NCI-H526 treated with DMSO at 0.1 percent for 48 hours (cell line): ENCODE results near the gene HES7.
A peak's percentile ranks its signal among the peaks of the same experiment; 100 is the strongest.
"Not testable (repeated sequence)": the region's sequence is repeated elsewhere in the genome, so short reads cannot be mapped to it uniquely, and the experiment has no call there.

ENCODE experiments used
- DNase-seq: peaks from one replicate; lab custom pipeline; 2025; lab: John Stamatoyannopoulos, UW

The HES7 gene

DNA sequence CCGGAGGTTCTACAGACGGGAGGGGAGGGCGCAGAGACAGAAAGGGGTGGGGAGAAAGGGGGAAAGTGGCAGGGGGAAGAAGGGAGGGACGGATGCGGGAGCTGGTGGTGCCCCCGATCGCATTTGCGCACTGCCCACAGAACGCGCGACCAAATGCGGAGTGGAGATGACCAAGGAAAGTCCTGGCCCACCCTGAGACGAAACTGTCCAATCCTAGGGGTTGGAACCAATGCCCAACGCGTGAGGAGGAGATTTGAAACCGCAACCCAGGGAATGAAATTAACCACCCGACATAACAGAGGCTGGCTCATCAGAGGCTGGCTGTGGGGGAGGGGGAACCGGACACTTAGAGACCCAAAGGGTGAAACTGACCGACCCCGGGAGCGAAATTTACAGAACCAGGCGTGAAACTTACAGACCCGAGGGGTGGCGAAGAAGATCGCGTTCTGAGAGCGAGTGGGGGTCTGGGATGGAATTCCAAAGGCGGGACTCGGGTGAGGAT is 1.4 kb downstream of the HES7 start:
- no peak for DNase-seq

DNA sequence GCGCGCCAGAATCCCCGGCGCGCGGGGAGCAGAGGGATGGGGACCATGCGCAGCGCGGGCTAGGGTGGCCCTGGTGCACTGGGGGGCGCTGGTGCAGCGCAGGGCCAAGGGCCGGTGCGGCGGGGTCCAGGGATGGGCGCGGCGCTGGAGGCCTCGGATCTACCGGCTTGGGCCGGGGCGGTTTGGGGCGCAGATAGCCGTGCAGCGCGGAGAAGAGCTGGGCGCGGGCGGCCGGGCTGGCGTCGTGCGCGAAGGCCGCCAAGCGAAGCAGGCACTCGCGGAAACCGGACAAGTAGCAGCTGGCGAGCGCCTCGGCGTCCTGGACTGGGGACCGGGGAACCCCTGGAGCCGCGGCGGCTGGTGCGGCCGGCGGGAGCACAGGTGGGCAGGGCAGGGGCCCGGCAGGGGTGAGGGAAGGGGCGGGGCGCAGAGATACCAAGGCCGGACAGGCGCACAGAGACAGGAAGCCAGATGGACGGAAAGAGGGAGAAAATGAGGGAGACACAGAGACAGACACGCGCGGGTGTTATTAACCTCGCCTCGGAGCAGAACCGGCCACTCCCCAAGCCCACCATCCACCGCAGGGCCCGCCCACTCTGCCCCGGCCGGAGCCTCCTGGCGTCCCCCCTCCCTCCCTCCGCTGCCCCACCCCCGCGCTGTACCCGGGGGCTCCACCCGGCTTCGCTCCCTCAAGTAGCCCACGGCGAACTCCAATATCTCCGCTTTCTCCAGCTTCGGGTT is 2.1 kb downstream of the HES7 start:
- no peak for DNase-seq

- no peak for DNase-seq
Observed at GRCh38 chr17:8121407-8121680, 2.6 kb downstream of the HES7 start.

GRCh38 chr17:8120520-8121406 is 3.1 kb downstream of the HES7 start:
- DNase-seq = peak; percentile 38

GRCh38 chr17:8119581-8120519 is 4.1 kb downstream of the HES7 start:
- DNase-seq = peak; percentile 69

DNA sequence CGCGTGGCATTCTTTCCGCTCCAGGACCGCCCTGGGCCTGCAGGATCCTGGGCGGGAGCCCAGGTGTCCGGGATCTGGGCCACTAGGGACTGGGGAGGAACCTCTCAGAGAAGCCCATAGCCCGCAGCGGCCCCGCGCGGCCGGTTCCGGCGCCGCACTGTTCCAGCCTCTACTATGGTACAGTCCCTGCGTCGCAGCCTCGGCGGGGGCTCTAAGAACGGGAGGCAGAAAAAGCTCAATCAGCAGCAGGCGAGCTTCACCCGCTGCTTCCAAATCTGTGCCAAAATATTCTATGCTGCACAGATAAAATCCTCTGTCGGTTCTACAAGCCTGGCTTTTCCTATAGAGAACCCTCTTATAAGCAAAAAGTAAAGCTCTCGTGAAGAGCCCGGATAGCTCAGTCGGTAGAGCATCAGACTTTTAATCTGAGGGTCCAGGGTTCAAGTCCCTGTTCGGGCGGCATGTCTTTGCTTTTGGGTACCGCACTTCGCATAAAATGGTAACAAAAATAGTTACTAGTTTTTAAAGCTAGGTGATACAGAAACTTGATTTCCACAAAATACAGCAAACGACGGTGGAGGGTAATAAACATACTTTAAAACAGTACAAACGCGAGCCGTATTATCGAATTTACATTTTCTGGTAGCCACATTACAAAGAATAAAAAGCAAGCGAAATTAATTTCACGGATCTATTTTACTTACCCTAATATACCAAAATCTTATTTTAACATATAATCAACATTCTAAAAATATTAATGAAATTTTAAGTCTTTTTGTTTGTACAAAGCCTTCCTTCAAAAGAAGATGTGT is 4.9 kb downstream of the HES7 start:
- peak; percentile 48 for DNase-seq

GRCh38 chr17:8117980-8118768 is 5.7 kb downstream of the HES7 start, which contains the start of gene ALOXE3:
TSS of gene ALOXE3 (minus strand) at chr17:8118514. CDS start at chr17:8117990, 524 bp downstream.
- no peak for DNase-seq

GRCh38 chr17:8117367-8117979 is 6.4 kb downstream of the HES7 start:
- no peak for DNase-seq

- DNase-seq = no peak
Observed at GRCh38 chr17:8116776-8117175, 7.1 kb downstream of the HES7 start.

DNA sequence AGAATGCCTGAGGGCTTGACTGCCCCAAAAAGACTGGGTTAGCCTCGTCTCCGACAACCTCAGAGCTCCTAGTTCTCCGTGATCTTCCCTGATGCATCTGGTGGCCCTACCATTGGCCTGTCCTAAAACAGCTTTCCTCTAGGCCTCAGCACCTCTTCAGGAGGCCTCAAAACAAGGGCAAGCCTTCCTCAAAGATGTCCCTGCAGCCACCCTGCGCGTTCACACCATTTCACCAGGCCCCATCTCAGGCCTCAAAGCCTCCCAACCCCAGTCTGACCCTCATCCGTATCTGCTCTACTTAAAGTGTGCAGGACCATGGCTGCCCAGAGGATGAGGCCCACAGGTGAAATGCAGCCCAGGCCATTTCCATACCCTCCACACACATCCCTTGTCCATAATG is 13.0 kb downstream of the HES7 start:
- DNase-seq = no peak

GRCh38 chr17:8110456-8110804 is 13.5 kb downstream of the HES7 start:
- no peak for DNase-seq

GRCh38 chr17:8109661-8110455 is 14.0 kb downstream of the HES7 start:
- DNase-seq = peak; percentile 26

DNA sequence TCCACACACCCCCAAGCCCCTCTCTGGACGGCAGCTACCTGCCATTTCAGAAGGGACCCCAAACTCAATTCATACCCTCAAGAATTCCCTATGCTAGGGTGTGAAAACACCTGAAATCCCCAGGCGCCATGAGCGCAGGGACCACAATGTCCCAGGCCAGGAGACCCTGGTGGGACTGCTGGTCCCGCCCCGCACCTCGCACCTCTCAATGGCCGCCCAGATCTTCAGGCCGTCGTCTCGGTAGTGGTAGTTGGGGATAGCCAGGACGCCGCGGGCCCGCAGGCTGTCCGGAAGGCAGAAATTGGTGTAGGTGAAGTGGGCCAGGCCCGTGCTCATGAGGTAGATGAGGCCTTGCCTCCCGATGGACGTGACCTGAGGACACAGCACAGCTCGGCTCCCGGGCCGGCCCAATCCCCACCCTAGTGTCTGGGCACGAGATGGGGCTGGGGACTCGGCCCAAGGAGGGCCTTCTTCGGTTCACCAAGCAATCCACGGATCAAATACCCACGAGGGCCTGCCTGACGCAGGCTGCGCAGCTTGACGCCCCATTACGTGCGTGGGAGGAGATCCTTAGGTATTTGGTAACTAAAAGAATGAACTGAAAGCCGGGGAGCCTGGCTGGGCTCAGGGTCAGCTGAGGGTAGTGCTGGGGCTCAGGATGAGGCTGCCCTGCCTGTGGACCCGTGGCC is 14.8 kb downstream of the HES7 start:
- no peak for DNase-seq

GRCh38 chr17:8106980-8107379 is 16.9 kb downstream of the HES7 start:
- not testable (repeated sequence) for DNase-seq

DNA sequence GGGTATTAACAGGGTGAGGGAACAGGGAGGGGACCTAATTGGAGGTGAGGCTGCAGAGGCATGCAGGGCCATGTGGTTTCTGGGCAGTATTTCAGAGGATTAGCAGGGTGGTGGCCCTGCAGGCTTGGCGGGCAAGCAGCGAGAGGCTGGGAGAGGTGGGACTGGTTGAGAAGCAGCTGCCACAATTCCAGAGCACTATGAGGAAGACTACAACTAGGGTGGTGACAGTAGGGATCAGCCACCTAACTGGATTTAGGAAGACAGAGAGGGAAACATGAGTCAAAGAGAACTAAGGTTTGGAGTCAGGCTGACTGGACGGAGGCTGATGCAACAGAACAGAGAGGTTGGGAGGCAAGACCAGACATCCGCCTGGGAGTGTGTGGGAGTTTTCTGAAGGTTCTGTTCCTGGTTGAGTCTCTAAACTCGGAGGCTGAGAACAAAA is 17.9 kb downstream of the HES7 start:
- DNase-seq = no peak

DNA sequence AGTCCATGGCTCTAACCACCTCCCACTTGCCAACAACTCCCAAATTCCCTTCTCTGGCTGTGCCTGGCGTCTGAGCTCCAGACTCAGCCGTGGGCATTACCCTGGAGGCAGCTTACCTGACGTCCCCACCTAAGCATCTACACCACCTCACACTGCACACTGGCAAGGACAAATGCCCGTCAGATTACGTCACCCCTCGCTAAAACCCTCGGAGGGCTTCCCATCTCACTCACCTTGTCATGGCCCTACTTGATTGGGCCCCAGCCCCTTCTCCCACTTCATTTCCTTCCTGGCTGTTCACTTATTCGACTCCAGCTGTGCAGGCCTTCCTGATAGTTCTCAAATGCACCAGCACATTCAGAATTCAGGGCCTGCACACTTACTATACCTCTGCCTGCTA is 19.0 kb downstream of the HES7 start:
- no peak for DNase-seq

DNA sequence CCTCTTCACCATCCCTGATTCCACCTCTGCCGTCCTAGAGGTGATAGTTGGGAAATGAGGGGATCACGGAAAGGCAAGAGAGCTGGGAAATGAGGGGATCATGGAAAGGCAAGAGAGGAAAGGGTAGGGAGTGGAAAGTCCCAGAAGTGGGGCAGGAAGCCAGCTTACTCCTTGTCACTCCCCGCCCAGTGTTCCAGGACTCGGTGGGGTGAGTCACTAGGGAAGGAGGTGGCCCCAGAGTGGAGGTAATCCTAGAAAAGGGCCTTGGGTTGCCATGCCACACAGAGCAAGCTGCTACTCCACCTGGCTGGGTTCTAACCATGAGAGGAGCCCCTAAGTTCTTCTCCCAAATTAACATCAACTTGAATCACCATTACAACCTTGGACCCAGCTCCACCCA is 20.4 kb downstream of the HES7 start:
- DNase-seq = no peak

GRCh38 chr17:8101721-8102120 is 22.2 kb downstream of the HES7 start:
- DNase-seq = no peak

DNA sequence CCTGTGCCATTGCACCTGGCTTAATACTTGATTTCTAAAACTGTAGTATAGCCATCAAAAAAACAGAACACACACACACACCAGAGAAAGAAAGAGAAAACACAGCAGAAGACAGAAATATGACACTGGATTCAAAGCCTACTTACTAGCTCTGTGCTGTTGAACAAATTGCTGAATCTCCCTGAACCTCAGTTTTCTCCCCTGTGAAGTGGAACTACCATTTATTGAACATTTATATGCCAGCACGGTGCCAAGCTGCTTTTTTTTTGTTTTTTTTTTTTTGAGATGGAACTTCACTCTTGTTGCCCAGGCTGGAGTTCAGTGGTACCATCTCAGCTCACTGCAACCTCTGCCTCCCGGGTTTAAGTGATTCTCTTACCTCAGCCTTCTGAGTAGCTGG is 23.1 kb downstream of the HES7 start:
- no peak for DNase-seq
